Activated CD4-positive, alpha-beta T cell treated with anti-CD3 and anti-CD28 coated beads, Interleukin-10, Interleukin-2, amounts not matched to agents 100 ng/mL and 50 ng/mL, durations not matched to agents 16 hours and 8 hours (primary cell): ENCODE results near the gene LHPP.

Experiments
- DNase-seq: peaks from one replicate; pipeline ENCODE4 v3.0.0-alpha.2; 2020

The LHPP gene

GRCh38 chr10:124448696-124449169 is 12.9 kb upstream of the LHPP start:
- DNase-seq: no peak

GRCh38 chr10:124449170-124450011 is 12.2 kb upstream of the LHPP start:
- DNase-seq: no peak

- no peak for DNase-seq
Observed at GRCh38 chr10:124450012-124450782, 11.4 kb upstream of the LHPP start, which contains the start of gene NKX1-2. NKX1-2 (minus strand) TSS chr10:124450035; CDS start chr10:124449943, 92 bp downstream.

GRCh38 chr10:124450783-124451057 is 10.9 kb upstream of the LHPP start:
- no peak for DNase-seq

- DNase-seq: no peak
Observed at GRCh38 chr10:124451276-124451675, 10.3 kb upstream of the LHPP start.

GRCh38 chr10:124453960-124454610 is 7.5 kb upstream of the LHPP start:
- no peak for DNase-seq

- DNase-seq: no peak
Observed at GRCh38 chr10:124455441-124455840, 6.2 kb upstream of the LHPP start.

GRCh38 chr10:124458473-124458872 is 3.1 kb upstream of the LHPP start:
- DNase-seq: no peak

GRCh38 chr10:124458889-124459288 is 2.7 kb upstream of the LHPP start:
- DNase-seq: no peak

GRCh38 chr10:124459395-124459794 is 2.2 kb upstream of the LHPP start:
- DNase-seq: no peak

DNA sequence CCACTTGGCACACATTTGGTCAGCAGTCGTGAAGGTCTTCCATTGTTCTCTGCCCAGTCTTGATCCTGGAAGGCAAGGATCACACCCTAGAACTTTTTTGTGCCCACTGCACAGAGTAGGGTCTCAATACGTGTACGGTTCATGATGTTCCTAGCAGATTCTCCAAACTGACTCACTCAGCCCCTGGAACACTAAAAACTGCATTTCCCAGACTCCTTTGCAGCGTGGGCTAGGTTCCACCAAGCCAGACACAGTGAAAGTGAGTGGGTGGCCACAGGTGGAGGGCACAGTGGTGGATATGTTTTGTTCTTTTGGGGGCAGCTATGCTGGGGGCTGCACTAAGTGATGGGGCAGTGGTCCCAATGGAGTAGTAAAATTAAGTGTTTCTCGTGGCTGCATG is 1.5 kb upstream of the LHPP start:
- no peak for DNase-seq

DNA sequence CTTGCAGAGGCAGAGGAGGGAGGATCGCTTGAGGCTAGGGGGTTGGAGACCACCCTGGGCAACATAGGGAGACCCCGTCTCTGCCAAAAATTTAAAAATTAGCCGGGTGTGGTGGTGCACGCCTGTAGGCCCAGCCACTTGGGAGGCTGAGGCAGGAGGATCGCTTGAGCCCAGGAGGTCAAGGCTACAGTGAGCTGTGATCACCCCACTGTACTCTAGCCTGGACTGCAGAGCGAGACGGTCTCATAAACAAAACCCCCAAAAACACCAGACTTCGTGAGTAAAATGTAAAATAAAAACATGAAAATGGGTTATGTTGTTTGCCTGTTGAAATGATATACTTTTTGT is 699 bp downstream of the LHPP start:
- no peak for DNase-seq

- DNase-seq: no peak
Observed at GRCh38 chr10:124464028-124464965, 2.7 kb downstream of the LHPP start.

DNA sequence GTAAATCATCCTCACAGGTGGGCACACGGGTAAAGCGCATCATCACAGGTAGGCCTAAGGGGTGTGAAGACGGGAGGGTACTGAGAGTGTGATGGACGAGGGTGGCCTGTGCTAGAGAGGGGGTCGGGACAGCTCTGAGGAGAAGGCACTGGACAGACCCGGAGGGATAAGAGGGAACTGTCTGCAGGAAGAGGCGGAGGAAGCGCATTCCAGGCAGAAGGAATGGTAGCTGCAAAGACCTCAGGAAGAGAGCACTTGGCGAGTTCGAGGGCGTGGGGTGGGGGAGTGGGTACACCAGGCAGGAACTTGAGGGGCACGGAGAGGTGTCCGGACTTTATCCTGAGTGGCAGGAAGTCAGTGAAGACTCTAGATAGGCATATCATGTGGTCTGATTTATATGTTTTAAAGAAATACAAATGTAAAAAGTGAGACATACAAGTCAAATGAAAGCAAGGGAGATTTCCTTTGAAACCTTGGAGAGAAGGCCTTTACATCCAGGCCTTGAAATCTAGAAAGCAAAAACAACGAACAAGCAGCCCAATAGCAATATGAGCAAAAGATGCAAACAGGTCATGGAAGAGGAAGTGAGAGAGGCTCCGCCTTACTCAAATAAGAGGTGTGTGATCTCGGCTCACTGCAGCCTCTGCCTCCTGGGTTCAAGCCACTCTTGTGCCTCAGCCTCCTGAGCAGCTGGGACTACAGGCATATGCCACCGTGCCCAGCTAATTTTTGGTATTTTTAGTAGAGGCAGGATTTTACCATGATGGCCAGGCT is 3.6 kb downstream of the LHPP start:
- DNase-seq: no peak

DNA sequence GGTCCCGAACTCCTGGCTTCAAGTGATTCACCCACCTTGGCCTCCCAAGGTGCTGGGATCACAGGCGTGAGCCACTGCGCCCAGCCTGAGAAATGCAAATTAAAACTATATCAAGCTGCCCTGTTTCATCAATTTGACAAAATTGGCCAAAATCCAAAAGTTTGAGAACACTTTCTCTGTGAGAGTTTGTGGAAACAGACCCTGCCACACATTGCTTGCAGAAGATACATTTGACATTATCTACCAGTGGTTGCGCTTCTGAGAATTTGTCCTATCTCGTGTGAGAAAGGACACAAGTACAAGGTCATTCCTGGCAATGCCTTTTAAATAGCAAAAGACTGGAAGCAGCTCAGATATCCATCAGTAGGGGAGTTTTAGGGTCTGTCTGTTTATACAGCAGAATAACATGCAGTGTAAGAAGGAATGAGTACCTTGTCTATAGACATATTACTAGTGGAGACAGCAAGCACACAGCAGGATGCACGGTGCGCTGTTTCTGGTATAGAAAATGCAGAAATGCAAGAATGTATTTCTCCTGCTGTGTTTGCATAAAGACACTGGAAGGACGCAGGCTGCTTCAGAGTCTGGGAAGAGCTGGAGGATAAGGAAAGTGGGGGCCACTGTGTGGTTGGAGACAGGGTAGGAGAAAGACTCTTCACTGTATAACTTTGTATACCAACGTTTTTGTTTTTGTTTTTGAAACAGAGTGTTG is 4.3 kb downstream of the LHPP start:
- no peak for DNase-seq

GRCh38 chr10:124467165-124467564 is 5.5 kb downstream of the LHPP start:
- no peak for DNase-seq

DNA sequence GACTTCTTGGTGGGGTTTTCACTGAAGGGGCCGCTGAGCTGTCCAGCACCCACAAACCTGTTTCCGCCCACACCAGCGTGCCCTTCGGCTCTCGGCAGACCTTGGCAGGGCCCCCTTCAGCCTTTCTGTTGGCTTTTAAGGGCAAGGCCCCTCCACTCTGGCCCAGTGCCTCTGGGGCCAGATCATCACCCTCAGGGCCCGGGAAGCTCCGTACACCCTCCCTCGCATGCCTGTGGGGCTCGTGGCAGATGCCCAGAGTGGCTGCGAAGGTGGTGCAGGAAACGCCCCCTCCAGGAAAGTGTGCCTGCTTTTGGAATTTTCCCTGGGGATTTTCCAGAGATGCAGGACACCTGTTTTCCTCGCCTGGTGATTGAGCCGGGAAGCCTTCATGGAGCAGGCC is 7.0 kb downstream of the LHPP start:
- DNase-seq: no peak

DNA sequence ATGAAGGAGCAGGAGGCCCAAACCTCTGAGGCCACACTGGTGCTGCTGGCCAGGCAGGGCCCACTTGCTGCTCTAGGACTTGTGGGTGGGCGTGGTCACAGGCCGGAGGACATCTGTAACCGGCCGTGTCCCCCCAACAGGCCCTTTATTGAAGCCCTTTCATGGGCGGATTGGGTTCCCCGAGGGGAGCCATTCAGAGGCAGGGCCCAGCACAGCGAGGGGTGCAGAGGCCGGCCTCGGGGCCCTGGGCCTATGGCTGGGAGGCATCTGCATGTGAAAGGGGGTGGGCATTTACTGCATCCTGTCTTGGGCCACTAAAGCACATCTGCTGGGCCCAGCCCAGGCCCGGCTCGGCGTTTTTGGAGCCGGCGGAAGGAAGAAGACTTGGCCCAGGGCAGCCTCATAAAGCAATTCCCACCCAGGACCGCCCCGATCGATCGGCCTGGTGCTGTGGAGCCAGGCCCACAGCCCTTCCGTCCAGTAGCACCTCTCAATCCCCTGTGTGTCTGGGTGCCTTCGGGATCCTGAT is 8.4 kb downstream of the LHPP start:
- no peak for DNase-seq

- no peak for DNase-seq
Observed at GRCh38 chr10:124470544-124471434, 9.2 kb downstream of the LHPP start.

- no peak for DNase-seq
Observed at GRCh38 chr10:124472071-124472470, 10.4 kb downstream of the LHPP start.
